ENCODE data around the gene LIPG.

Gene LIPG

DNA sequence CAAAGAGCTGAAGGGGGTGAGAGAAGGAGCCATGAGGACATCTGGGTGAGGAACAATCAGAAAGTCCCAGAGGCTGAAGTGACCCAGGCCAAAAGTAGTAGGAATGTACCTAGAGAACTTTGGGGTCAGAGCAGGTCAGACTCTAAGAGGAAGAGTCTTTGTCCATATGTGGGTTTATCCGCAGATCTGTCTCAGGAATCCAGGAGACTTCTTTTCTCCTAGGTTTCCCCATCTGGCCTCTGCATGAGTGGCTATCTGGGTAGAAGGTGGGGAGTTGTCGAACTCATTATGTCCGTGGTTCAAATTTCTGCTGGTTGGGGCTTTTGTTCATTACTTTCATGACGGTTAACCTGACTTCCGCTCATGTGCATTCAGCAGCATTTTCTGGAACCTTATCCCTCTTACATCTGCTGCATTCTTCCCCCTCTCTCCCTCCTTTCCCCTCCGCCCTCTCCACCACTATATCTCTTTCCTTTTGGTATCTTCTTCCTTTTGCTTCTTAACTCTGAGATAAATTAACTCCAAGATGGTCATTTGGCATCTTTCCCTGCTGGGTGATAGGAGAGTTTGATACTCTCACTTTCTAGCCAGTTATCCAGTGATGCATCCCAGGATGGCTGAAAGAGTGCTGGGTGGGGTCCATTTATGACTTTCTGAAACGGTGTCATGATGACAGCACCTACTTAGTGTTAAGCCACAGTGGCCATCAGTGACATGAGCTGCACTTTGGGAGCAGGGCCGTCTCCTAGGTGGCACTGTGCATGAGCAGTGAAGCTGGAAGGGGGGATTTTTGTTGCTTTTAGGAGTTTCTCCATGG is 2.1 kb downstream of the LIPG start:
- no peak for TF ChIP-seq EZH2phosphoT487 (IDR thresholded peaks at IDR 0.05; ENCODE audit: borderline replicate concordance)
- TF ChIP-seq, protein P1, sequence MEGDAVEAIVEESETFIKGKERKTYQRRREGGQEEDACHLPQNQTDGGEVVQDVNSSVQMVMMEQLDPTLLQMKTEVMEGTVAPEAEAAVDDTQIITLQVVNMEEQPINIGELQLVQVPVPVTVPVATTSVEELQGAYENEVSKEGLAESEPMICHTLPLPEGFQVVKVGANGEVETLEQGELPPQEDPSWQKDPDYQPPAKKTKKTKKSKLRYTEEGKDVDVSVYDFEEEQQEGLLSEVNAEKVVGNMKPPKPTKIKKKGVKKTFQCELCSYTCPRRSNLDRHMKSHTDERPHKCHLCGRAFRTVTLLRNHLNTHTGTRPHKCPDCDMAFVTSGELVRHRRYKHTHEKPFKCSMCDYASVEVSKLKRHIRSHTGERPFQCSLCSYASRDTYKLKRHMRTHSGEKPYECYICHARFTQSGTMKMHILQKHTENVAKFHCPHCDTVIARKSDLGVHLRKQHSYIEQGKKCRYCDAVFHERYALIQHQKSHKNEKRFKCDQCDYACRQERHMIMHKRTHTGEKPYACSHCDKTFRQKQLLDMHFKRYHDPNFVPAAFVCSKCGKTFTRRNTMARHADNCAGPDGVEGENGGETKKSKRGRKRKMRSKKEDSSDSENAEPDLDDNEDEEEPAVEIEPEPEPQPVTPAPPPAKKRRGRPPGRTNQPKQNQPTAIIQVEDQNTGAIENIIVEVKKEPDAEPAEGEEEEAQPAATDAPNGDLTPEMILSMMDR (conservative IDR thresholded peaks at IDR 0.05; ENCODE audit: low read length) = no peak
- H3K9me2 ChIP-seq (replicated peaks; ENCODE audit: low read depth, low read length) = no peaks in the 10 kb centered on the region
- H3K4me2 ChIP-seq (ENCODE audit: low read depth, low read length, poor library complexity, severe bottlenecking) = no peak overlapping the region
- no peaks in the 10 kb centered on the region for H3K4me1 ChIP-seq (ENCODE audit: insufficient read depth, low read length, poor library complexity, severe bottlenecking)
- H3F3A ChIP-seq (ENCODE audit: low read depth) = no peaks in the 10 kb centered on the region
- no peaks in the 10 kb centered on the region for H4K20me1 ChIP-seq (ENCODE audit: insufficient read depth, low read length, poor library complexity, severe bottlenecking)
- no peaks in the 10 kb centered on the region for H3K9me3 ChIP-seq (ENCODE audit: insufficient read depth, low read depth, low read length)
- H3K79me2 ChIP-seq (ENCODE audit: insufficient read depth, low read length) = no peaks in the 10 kb centered on the region
- H3K27me3 ChIP-seq (ENCODE audit: insufficient read depth, low read length, poor library complexity, severe bottlenecking) = no peaks in the 10 kb centered on the region
- no peaks in the 10 kb centered on the region for H3K36me3 ChIP-seq (ENCODE audit: insufficient read depth, low read length)
- H3K4me3 ChIP-seq (ENCODE audit: low read length, poor library complexity, severe bottlenecking) = no peak overlapping the region
- no peak overlapping the region for H3K9ac ChIP-seq (ENCODE audit: low read depth, low read length, poor library complexity, severe bottlenecking)
- H2AFZ ChIP-seq (ENCODE audit: low read length) = no peak overlapping the region

DNA sequence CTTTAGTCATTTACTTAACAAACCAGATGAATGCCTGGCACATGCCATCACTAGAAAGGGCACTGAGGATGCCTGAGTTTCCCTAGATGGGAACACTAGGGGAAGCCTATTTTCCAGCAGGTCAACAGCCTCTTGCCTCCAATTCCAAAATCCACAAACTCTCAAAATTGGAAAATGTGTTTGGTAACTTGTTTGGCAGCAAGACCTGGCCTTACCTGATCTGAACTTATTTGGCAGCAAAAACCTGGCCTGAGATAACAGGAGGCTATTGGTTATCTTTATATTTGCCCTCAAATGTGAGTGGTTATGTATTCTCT is 2.6 kb downstream of the LIPG start:
- no peaks in the 10 kb centered on the region for H3K9me3 ChIP-seq (ENCODE audit: insufficient read depth, low read depth, low read length)
- no peak overlapping the region for H3K4me3 ChIP-seq (ENCODE audit: low read length, poor library complexity, severe bottlenecking)
- TF ChIP-seq, protein P1 (conservative IDR thresholded peaks at IDR 0.05; ENCODE audit: low read length) = no peak
- no peak for TF ChIP-seq EZH2phosphoT487 (IDR thresholded peaks at IDR 0.05; ENCODE audit: borderline replicate concordance)
- H2AFZ ChIP-seq (ENCODE audit: low read length) = no peak overlapping the region
- no peaks in the 10 kb centered on the region for H3K36me3 ChIP-seq (ENCODE audit: insufficient read depth, low read length)
- no peak overlapping the region for H3K4me2 ChIP-seq (ENCODE audit: low read depth, low read length, poor library complexity, severe bottlenecking)
- H3K9ac ChIP-seq (ENCODE audit: low read depth, low read length, poor library complexity, severe bottlenecking) = no peak overlapping the region
- no peaks in the 10 kb centered on the region for H3K27me3 ChIP-seq (ENCODE audit: insufficient read depth, low read length, poor library complexity, severe bottlenecking)
- H3K9me2 ChIP-seq (replicated peaks; ENCODE audit: low read depth, low read length) = no peaks in the 10 kb centered on the region
- no peaks in the 10 kb centered on the region for H3K4me1 ChIP-seq (ENCODE audit: insufficient read depth, low read length, poor library complexity, severe bottlenecking)
- H3F3A ChIP-seq (ENCODE audit: low read depth) = no peaks in the 10 kb centered on the region
- no peaks in the 10 kb centered on the region for H3K79me2 ChIP-seq (ENCODE audit: insufficient read depth, low read length)
- no peaks in the 10 kb centered on the region for H4K20me1 ChIP-seq (ENCODE audit: insufficient read depth, low read length, poor library complexity, severe bottlenecking)

DNA sequence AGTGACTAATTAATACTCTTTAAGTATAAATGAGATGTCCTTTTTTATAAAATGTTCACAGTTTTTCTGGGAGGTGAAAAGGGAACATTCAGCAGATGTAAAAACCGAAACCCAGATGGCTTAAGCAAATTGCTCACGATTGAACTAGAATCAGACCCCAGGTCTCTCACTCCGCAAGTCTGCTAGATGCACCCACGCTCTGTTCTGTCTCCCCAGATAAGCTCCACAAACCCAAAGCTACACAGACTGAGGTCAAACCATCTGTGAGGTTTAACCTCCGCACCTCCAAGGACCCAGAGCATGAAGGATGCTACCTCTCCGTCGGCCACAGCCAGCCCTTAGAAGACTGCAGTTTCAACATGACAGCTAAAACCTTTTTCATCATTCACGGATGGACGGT is 3.2 kb downstream of the LIPG start:
- no peaks in the 10 kb centered on the region for H3F3A ChIP-seq (ENCODE audit: low read depth)
- no peaks in the 10 kb centered on the region for H3K9me3 ChIP-seq (ENCODE audit: insufficient read depth, low read depth, low read length)
- H2AFZ ChIP-seq (ENCODE audit: low read length) = no peak overlapping the region
- no peaks in the 10 kb centered on the region for H3K4me1 ChIP-seq (ENCODE audit: insufficient read depth, low read length, poor library complexity, severe bottlenecking)
- H3K36me3 ChIP-seq (ENCODE audit: insufficient read depth, low read length) = no peaks in the 10 kb centered on the region
- H3K9ac ChIP-seq (ENCODE audit: low read depth, low read length, poor library complexity, severe bottlenecking) = no peak overlapping the region
- TF ChIP-seq, protein P1 (conservative IDR thresholded peaks at IDR 0.05; ENCODE audit: low read length) = no peak
- TF ChIP-seq EZH2phosphoT487 (IDR thresholded peaks at IDR 0.05; ENCODE audit: borderline replicate concordance) = no peak
- no peaks in the 10 kb centered on the region for H3K9me2 ChIP-seq (replicated peaks; ENCODE audit: low read depth, low read length)
- H3K4me3 ChIP-seq (ENCODE audit: low read length, poor library complexity, severe bottlenecking) = no peak overlapping the region
- H3K79me2 ChIP-seq (ENCODE audit: insufficient read depth, low read length) = no peaks in the 10 kb centered on the region
- H3K27me3 ChIP-seq (ENCODE audit: insufficient read depth, low read length, poor library complexity, severe bottlenecking) = no peaks in the 10 kb centered on the region
- no peaks in the 10 kb centered on the region for H4K20me1 ChIP-seq (ENCODE audit: insufficient read depth, low read length, poor library complexity, severe bottlenecking)
- H3K4me2 ChIP-seq (ENCODE audit: low read depth, low read length, poor library complexity, severe bottlenecking) = no peak overlapping the region
